ENCODE data around the gene ISCU. TPM values are rescaled to one million over a fixed set of nuclear protein-coding genes. Genes with fewer than 3 reads are reported as not detected.
A peak's percentile ranks its signal among the peaks of the same experiment; 100 is the strongest.

Gene ISCU
- total RNA-seq, 1 donor = 184 TPM

DNA sequence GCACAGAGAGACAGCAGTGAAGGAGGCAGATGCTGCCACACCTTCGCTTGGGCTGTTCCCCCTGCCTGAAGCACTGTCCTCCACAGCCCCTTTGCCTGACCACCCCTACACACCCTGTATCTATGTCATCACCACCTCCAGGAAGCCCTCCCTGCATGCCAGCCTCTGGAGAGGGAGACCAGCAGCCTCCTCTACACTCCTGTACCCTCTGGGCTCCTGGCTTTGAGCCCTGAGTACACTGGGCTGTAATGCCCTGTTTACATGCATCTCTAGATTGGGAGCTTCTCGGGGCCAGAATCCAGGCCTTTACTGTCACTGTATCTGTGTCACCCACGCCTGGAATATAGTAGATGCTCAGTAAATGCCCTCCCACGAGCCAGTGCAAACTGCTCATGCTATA, 41.3 kb downstream of the ISCU start:
- H3K27ac ChIP-seq (ENCODE audit: low read depth, low read length) = no peak overlapping the region
- TF ChIP-seq, protein P1, sequence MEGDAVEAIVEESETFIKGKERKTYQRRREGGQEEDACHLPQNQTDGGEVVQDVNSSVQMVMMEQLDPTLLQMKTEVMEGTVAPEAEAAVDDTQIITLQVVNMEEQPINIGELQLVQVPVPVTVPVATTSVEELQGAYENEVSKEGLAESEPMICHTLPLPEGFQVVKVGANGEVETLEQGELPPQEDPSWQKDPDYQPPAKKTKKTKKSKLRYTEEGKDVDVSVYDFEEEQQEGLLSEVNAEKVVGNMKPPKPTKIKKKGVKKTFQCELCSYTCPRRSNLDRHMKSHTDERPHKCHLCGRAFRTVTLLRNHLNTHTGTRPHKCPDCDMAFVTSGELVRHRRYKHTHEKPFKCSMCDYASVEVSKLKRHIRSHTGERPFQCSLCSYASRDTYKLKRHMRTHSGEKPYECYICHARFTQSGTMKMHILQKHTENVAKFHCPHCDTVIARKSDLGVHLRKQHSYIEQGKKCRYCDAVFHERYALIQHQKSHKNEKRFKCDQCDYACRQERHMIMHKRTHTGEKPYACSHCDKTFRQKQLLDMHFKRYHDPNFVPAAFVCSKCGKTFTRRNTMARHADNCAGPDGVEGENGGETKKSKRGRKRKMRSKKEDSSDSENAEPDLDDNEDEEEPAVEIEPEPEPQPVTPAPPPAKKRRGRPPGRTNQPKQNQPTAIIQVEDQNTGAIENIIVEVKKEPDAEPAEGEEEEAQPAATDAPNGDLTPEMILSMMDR (IDR thresholded peaks at IDR 0.05; ENCODE audit: extremely low read depth, low read depth, low read length) = no peak
- no peaks in the 10 kb centered on the region for H3K36me3 ChIP-seq (ENCODE audit: insufficient read depth, low read length)
- no peaks in the 10 kb centered on the region for H3K27me3 ChIP-seq (ENCODE audit: insufficient read depth, low read length)
- H4K20me1 ChIP-seq (ENCODE audit: insufficient read depth, low read length) = no peaks in the 10 kb centered on the region
- H3K4me3 ChIP-seq (ENCODE audit: insufficient read depth, low read length) = no peak overlapping the region
- no peak overlapping the region for H3K4me2 ChIP-seq (ENCODE audit: insufficient read depth, low read length)
- H3K4me1 ChIP-seq (ENCODE audit: insufficient read depth, low read length) = no peaks in the 10 kb centered on the region
- H3K9me3 ChIP-seq (ENCODE audit: low read depth, low read length) = no peaks in the 10 kb centered on the region
- no peak overlapping the region for H2AFZ ChIP-seq (ENCODE audit: low read length)
- DNase-seq (ENCODE audit: insufficient read length, low spot score, missing footprints) = peak; percentile 19
- no peaks in the 10 kb centered on the region for H3K79me2 ChIP-seq (ENCODE audit: insufficient read depth, low read length)

GRCh38 chr12:108604208-108604941, 42.0 kb downstream of the ISCU start:
- Histone ChIP-seq H3K27me3 (ENCODE audit: insufficient read depth, low read length) (no peaks in the 10 kb centered on the region), H3K79me2 (ENCODE audit: insufficient read depth, low read length) (no peaks in the 10 kb centered on the region), H3K36me3 (ENCODE audit: insufficient read depth, low read length) (no peaks in the 10 kb centered on the region), H3K4me2 (ENCODE audit: insufficient read depth, low read length) (no peak overlapping the region), H4K20me1 (ENCODE audit: insufficient read depth, low read length) (no peaks in the 10 kb centered on the region), H3K4me3 (ENCODE audit: insufficient read depth, low read length) (no peak overlapping the region), H3K4me1 (ENCODE audit: insufficient read depth, low read length) (peaks cover 2% of the 10 kb centered on the region), H3K27ac (ENCODE audit: low read depth, low read length) (no peak overlapping the region), H2AFZ (ENCODE audit: low read length) (no peak overlapping the region), H3K9me3 (ENCODE audit: low read depth, low read length) (no peaks in the 10 kb centered on the region)
- peak; percentile 76 for DNase-seq (ENCODE audit: insufficient read length, low spot score, missing footprints)
- TF ChIP-seq, protein P1 (IDR thresholded peaks at IDR 0.05; ENCODE audit: extremely low read depth, low read depth, low read length) = no peak

DNA sequence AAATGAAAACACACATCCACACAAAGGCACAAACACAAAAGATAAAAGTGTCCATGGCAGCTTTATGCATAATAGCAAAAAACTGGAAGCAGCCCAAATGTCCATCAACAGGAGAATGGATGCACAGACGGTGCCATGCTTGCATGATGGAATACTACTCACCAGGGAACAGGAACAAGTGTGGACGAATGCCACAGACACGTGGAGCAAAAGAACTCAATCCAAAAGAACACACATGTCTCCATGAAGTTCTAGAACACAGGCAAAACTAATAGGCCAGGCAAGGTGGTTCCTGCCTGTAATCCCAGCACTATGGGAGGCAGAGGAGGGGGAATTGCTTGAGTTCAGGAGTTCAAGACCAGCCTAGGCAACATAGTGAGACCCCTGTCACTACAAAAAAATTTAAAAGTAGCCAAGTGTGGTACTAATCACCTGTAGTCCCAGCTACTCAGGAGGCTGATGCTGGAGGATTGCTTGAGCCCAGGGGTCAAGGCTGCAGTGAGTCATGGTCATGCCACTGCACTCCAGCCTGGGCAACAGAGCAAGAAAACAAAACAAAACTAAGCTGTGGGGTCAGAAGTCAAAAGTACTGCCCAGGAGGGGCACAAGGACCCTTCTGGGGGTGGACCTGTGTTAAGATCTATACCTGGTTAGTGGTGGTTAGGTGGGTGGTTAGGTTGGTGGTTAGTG, 42.7 kb downstream of the ISCU start:
- TF ChIP-seq, protein P1 (IDR thresholded peaks at IDR 0.05; ENCODE audit: extremely low read depth, low read depth, low read length) = no peak
- Histone ChIP-seq H3K36me3 (ENCODE audit: insufficient read depth, low read length) (no peaks in the 10 kb centered on the region), H3K4me3 (ENCODE audit: insufficient read depth, low read length) (no peak overlapping the region), H2AFZ (ENCODE audit: low read length) (no peak overlapping the region), H3K27ac (ENCODE audit: low read depth, low read length) (no peak overlapping the region), H3K79me2 (ENCODE audit: insufficient read depth, low read length) (no peaks in the 10 kb centered on the region), H3K4me2 (ENCODE audit: insufficient read depth, low read length) (no peak overlapping the region), H4K20me1 (ENCODE audit: insufficient read depth, low read length) (no peaks in the 10 kb centered on the region), H3K9me3 (ENCODE audit: low read depth, low read length) (no peaks in the 10 kb centered on the region), H3K27me3 (ENCODE audit: insufficient read depth, low read length) (no peaks in the 10 kb centered on the region), H3K4me1 (ENCODE audit: insufficient read depth, low read length) (peaks cover 10% of the 10 kb centered on the region)
- DNase-seq (ENCODE audit: insufficient read length, low spot score, missing footprints) = peak; percentile 35

DNA sequence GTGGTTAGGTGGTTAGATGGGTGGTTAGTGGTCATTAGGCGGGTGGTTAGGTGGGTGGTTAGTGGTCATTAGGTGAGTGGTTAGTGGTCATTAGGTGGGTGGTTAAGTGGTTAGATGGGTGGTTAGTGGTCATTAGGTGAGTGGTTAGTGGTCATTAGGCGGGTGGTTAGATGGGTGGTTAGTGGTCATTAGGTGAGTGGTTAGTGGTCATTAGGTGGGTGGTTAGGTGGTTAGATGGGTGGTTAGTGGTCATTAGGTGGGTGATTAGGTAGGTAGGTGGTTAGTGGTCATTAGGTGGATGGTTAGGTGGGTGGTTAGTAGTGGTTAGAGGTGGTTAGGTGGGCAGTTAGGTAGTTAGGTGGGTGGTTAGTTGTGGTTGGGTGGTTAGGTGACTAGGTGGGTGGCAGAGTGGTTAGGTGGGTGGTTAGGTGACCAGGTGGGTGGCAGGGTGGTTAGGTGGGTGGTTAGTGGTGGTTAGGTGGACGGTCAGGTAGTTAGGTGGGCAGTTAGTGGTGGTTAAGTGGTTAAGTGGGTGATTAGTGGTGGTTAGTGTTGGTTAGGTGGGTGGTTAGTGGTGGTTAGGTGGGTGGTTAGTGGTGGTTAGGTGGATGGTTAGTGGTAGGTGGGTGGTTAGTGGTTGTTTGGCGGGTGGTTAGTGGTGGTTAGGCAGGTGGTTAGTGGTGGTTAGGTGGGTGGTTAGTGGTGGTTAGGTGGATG, 43.5 kb downstream of the ISCU start:
- no peak overlapping the region for H3K4me2 ChIP-seq (ENCODE audit: insufficient read depth, low read length)
- H3K4me1 ChIP-seq (ENCODE audit: insufficient read depth, low read length) = peaks cover 10% of the 10 kb centered on the region
- peak; percentile 34 for DNase-seq (ENCODE audit: insufficient read length, low spot score, missing footprints)
- H3K27ac ChIP-seq (ENCODE audit: low read depth, low read length) = no peak overlapping the region
- H3K79me2 ChIP-seq (ENCODE audit: insufficient read depth, low read length) = no peaks in the 10 kb centered on the region
- H2AFZ ChIP-seq (ENCODE audit: low read length) = no peak overlapping the region
- no peaks in the 10 kb centered on the region for H4K20me1 ChIP-seq (ENCODE audit: insufficient read depth, low read length)
- no peaks in the 10 kb centered on the region for H3K9me3 ChIP-seq (ENCODE audit: low read depth, low read length)
- no peaks in the 10 kb centered on the region for H3K36me3 ChIP-seq (ENCODE audit: insufficient read depth, low read length)
- no peak overlapping the region for H3K4me3 ChIP-seq (ENCODE audit: insufficient read depth, low read length)
- no peaks in the 10 kb centered on the region for H3K27me3 ChIP-seq (ENCODE audit: insufficient read depth, low read length)
- TF ChIP-seq, protein P1 (IDR thresholded peaks at IDR 0.05; ENCODE audit: extremely low read depth, low read depth, low read length) = no peak

Data from osteoblast (primary cell).